Panc1 (cell line): ENCODE measurements around the gene COL6A1.

Source experiments
- POLR2AphosphoS5 ChIP-seq: IDR thresholded peaks from 2 replicates; pipeline ENCODE4 v1.6.1; 2012; ENCODE audit warnings: mild to moderate bottlenecking, low read depth, low read length, moderate library complexity
- SIN3A ChIP-seq: IDR thresholded peaks from 2 replicates; pipeline ENCODE4 v1.6.1; 2012; ENCODE audit warnings: low read depth, mild to moderate bottlenecking, low read length, moderate library complexity, borderline replicate concordance; ENCODE audit not compliant: insufficient read depth
- TF ChIP-seq, protein P1 (sequence below): fragments of 450-650 bp; IDR thresholded peaks from 2 replicates; pipeline ENCODE4 v1.5.1; 2017; ENCODE audit warnings: mild to moderate bottlenecking
- TF ChIP-seq, protein P2 (sequence below), 2 experiments: IDR thresholded peaks; 2 replicates each; pipeline ENCODE4 v1.6.1; 2011 to 2012; ENCODE audit warnings: low read depth in 2 of 2, control low read depth in 1 of 2, low read length in 1 of 2, mild to moderate bottlenecking in 1 of 2, moderate library complexity in 1 of 2; ENCODE audit not compliant: insufficient read depth in 1 of 2

DNA sequence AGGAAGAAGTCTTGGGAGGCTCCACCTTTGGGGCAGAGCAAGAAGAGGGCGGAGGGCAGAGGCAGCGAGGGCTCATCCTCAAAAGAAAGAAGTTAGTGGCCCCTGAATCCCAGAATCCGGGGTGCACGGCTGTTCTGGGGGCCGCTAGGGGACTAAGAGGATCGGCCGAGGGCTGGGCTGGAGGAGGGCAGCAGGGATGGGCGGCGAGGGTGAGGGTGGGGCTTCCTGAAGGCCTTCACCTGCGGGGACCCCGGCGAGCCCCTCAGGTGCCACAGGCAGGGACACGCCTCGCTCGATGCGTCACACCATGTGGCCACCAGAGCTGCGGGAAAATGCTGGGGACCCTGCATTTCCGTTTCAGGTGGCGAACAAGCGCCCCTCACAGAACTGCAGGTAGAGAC lies 23.9 kb downstream of the COL6A1 start:
- TF ChIP-seq, protein P1, sequence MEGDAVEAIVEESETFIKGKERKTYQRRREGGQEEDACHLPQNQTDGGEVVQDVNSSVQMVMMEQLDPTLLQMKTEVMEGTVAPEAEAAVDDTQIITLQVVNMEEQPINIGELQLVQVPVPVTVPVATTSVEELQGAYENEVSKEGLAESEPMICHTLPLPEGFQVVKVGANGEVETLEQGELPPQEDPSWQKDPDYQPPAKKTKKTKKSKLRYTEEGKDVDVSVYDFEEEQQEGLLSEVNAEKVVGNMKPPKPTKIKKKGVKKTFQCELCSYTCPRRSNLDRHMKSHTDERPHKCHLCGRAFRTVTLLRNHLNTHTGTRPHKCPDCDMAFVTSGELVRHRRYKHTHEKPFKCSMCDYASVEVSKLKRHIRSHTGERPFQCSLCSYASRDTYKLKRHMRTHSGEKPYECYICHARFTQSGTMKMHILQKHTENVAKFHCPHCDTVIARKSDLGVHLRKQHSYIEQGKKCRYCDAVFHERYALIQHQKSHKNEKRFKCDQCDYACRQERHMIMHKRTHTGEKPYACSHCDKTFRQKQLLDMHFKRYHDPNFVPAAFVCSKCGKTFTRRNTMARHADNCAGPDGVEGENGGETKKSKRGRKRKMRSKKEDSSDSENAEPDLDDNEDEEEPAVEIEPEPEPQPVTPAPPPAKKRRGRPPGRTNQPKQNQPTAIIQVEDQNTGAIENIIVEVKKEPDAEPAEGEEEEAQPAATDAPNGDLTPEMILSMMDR: no peak
- TF ChIP-seq, protein P2, sequence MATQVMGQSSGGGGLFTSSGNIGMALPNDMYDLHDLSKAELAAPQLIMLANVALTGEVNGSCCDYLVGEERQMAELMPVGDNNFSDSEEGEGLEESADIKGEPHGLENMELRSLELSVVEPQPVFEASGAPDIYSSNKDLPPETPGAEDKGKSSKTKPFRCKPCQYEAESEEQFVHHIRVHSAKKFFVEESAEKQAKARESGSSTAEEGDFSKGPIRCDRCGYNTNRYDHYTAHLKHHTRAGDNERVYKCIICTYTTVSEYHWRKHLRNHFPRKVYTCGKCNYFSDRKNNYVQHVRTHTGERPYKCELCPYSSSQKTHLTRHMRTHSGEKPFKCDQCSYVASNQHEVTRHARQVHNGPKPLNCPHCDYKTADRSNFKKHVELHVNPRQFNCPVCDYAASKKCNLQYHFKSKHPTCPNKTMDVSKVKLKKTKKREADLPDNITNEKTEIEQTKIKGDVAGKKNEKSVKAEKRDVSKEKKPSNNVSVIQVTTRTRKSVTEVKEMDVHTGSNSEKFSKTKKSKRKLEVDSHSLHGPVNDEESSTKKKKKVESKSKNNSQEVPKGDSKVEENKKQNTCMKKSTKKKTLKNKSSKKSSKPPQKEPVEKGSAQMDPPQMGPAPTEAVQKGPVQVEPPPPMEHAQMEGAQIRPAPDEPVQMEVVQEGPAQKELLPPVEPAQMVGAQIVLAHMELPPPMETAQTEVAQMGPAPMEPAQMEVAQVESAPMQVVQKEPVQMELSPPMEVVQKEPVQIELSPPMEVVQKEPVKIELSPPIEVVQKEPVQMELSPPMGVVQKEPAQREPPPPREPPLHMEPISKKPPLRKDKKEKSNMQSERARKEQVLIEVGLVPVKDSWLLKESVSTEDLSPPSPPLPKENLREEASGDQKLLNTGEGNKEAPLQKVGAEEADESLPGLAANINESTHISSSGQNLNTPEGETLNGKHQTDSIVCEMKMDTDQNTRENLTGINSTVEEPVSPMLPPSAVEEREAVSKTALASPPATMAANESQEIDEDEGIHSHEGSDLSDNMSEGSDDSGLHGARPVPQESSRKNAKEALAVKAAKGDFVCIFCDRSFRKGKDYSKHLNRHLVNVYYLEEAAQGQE (IDR thresholded peaks at IDR 0.05; ENCODE audit: insufficient read depth in 1 of 2, low read depth in 2 of 2, low read length in 1 of 2): no peak
- TF ChIP-seq POLR2AphosphoS5: no peak
- no peak for TF ChIP-seq SIN3A
